HG03196 (cell line): ENCODE data around the gene SRSF3.
"Not testable (repeated sequence)": the region's sequence is repeated elsewhere in the genome, so short reads cannot be mapped to it uniquely, and the experiment has no call there.

Experiments
- ATAC-seq: cut with Tn5 transposase; IDR thresholded peaks from one replicate; pipeline ENCODE4 v1.9.1; 2021; ENCODE audit not compliant: unreplicated experiment

Gene SRSF3

DNA sequence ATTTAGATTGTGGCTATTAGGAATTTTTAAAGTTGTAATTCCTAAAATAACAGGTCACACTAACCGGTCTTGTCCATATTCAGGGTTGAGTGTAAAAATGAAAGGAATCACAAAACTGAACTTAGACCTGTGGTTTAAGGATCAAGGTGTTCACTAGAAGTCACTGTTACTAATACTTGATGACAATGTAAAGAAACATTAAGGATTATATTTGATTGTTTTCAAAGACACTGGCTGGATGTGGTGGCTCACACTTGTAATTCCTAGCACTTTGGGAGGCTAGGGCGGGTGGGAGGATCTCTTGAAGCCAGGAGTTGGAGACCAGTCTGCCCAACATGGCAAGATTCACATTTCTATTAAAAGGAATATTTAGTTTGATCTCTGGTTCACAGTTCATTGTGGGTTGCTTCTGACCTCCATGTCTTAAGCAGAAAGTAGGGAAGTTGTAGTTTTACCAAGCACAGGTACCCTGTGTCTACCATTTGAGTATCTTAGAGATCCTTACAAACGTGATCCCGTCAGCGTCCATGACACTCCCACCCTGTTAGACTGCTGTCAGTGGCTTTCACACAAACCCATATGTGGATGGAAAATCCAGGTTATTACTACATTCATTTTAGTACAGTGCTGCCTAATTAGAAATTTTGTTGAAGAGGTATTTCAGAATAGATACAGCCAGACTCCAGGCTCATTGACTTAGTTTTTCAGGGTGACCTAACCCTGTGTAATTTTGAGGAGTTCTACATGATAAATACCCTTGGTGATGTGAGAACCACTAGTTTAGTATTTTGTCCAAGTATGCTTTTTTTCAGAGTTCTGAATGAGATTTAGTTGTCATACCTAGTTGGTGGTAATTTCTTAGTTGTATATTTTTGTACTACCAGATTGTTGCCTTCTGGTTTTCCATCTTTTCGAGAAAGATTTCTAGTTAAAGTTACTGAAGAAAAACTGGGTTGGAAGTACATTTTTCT, 10.2 kb downstream of the SRSF3 start:
- no peak for ATAC-seq

DNA sequence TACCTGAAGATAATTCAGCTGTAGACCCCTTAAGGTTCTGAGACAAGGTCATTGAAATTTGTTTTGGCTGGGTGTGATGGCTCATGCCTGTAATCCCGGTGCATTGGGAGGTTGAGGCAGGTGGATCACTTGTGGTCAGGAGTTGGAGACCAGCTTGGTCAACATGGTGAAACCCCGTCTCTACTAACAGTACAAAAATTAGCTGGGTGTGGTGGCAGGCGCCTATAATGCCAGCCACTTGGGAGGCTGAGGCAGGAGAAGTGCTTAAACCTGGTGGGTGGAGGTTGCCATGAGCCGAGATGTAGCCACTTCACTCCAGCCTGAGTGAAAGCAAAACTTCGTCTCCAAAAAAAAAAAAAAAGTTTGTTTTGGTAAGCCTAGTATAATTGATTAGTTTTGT, 11.0 kb downstream of the SRSF3 start:
- no peak for ATAC-seq

DNA sequence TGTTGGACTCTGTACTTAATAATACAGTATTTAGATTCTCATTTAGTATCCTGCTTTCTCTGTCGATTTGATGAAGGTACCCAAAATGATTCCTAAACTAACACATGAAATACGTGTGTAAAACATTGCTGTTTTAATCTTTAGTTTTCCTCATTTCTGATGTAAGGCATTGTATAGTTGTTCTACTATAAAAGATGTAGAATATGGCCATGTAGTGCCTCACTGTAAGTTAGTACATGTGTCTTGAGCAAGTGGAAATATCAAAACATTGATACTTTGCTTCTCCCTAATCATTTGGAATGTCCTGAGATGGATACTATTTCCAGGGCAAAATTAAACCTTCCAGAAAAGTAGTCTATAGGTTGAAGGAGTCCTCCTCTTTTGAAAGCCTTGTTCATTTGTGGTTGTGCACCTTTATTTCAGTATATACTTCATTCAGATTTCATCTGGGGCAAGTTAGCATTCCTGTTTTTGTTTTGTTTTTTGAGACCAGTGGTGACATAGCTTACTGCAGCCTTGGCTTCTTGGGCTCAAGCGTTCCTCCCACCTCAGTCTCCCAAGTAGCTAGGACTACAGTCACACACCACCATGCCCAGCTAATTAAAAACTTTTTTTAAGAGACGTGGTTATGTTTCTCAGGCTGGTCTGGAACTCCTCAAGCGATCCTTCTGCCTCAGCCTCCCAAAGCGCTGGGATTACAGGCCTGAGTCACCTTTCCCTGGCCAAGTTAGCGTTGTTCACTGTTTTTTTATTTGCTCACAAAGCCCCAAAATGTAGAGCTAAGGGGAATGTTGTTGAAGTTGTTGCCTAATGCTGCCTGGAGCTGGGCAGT, 11.6 kb downstream of the SRSF3 start:
- ATAC-seq = no peak

DNA sequence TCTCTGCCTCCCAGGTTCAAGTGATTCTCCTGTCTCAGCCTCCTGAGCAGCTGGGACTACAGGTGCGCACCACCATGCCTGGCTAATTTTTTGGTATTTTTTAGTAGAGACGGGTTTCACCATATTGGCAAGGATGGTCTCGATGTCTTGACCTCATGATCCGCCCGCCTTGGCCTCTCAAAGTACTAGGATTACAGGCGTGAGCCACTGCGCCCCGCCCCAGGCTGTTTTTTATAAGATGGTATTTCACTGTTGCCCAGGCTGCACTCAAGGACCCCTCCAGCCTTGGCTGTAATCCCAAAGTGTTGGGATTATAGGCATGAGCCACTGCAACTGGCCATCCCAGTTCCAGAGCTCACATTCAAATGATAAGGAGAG, 13.1 kb downstream of the SRSF3 start:
- not testable (repeated sequence) for ATAC-seq

DNA sequence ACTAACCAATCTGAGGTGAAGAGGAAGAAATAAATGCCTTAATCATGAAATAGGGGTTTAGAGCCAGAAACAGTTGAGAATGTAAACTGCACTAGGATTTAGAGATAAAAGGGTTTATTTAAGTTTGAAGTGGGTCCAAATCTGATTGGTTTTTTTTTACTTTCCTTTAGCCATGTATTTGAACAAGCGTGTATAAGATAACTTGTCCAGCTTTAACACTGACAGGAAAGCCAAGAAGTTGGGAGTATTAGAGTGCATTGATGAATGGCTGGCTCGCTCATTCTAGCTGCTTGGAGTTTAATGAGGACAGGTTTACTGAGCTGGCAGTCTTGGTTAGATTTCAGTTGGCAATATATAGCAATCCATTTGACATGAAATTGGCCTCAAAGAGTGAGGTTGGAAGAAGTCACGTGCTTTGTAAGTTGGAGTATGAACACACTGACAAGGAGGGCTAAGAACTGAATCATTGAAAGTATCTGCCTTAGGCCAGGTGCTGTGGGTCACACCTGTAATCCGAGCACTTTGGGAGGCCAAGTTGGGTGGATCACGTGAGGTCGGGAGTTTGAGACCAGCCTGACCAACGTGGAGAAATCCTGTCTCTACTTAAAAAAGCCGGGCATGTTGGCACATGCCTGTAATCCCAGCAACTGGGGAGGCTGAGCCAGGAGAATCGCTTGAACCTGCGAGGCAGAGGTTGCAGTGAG, 13.7 kb downstream of the SRSF3 start:
- ATAC-seq = no peak

DNA sequence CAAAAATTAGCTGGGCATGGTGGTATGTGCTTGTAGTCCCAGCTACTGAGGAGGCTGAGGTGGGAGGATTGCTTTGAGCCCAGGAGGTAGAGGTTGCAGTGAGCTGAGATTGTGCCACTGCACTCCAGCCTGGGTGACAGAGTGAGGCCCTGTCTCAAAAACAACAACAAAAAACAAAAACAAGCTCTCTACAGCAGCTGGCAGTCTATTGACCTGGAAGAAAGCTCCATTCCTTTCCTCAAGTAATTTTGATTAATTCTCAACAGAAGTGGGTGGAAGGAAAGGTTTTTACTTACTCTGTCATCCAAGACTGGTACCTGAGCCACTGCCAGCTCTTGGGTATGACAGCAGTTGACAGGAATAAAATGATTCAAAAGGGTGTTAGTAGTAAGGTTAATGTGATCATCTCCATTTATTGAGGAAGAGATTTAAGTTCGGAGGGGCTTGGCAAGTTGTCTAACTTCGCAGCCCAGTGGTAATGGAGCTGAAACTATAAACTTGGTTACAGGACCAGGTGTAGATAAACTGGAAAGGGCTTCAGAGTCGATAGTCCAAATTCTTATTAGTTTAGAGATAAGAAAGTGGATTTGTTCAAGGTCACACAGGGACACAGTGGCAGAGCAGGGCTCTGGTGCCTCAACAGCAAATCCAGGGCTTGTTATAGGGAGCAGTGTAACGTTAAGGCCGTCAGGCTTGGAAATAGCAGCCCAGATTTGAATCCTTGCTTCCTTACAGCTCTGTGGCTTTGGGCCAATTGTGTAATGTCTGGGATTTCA, 14.8 kb downstream of the SRSF3 start:
- no peak for ATAC-seq

DNA sequence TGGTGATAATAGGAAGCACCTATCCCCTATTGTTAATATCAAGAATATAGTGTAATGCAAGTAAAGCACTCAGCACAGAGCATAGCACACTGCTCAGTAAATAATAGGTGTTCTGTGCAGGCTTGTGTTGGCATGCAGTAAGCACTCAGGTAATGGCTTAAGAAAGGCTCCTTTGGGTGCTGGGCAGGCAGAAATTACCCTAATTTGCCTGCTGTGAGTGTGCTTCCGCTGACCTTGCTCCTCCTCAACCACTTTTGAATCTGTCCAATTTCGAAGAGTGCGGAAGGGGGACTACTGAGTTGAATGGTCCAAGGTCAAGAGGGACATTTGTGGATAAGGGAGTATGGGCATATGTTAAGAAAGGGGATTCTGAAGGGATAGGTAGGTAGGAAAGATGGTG, 15.4 kb downstream of the SRSF3 start:
- no peak for ATAC-seq

DNA sequence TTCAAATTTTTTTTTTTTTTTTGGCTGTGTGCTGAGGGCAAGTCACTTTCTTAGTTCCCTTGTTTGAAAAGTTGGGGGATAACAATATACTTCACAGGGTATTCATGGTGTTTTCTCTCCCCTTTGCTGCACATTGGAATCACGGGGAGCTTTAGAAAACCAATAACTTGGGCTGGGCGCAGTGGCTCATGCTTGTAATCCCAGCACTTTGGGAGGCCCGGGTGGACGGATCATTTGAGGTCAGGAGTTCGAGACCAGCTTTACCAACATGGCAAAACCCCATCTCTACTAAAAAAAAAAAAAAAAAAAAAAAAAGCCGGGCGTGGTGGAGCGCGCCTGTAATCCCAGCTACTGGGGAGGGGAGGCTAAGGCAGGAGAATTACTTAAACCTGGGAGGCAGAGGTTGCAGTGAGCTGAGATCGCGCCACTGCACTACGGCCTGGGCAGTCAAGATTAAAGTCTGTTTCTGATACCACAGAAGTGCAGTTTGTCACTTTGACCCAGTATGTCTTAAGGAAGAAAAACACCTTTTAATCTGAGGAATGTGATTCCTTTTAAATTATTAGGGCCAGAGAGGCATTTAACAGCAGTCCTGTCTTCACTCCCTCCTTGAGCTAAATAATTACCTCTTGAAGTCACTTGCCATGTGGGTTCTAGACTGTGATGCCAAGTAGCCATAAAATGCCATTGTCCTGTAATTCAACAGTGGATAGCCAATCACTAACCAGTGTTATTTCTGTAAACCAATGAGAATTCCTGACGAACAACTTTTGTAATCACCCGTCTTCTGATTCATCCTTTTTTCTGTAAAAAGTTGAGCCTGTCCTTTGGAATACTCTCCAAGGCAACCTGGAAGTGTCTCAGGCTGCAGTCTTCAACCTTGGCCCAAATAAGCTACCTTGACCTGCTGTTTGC, 16.1 kb downstream of the SRSF3 start:
- no peak for ATAC-seq

DNA sequence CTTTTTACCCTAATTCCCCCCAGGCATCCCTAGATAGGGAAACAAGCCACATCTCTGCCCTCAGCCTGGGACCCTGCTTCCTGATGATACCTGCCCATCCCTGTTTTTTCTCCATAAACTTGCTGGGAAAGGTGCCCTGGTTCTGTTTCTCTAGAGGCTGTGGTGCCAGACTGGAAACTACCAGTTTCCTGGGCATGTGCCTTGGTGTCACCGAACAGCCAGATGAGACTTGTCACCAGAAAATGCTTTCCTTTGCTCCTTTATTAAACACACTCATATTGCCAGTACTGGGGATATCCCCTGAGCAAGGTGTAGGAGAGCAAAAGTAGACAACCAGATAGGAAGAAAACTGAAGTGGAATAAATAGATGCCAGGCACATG, 16.8 kb downstream of the SRSF3 start:
- ATAC-seq = no peak

DNA sequence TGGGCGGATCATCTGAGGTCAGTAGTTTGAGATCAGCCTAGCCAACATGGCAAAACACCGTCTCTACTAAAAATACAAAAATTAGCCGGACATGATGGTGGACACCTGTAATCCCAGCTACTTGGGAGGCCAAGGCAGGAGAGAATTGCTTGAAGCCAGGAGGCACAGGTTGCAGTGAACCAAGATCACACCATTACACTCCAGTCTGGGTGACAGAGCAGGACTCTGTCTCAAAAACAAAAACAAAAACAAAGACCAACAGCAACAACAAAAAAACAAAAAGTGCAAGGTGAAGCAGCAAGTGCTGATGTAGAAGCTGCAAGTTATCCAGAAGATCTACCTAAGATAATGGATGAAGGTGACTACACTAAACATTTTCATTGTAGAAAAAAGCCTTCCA, 17.5 kb downstream of the SRSF3 start:
- not testable (repeated sequence) for ATAC-seq

DNA sequence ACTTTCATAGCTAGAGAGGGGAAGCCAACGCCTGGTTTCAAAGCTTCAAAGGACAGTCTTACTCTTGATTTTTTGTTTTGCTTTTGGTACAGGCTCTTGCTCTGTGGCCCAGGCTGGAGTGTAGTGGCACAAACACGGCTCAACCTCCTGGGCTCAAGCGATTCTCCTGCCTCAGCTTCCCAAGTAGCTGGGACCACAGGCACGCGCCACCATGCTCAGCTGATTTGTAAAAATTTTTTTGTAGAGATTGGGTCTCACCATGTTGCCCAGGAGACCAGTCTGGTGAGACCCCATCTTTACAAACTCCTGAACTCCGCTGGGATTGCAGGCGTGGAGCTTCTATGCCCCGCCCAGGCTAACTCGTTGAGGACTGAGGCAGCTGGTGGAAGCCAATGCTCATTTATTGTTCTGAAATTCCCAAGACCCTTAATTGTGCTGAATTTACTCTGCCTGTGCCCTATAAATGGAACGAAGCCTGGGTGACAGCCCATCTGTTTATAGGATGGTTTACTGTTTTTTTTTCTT, 18.0 kb downstream of the SRSF3 start:
- ATAC-seq = no peak

DNA sequence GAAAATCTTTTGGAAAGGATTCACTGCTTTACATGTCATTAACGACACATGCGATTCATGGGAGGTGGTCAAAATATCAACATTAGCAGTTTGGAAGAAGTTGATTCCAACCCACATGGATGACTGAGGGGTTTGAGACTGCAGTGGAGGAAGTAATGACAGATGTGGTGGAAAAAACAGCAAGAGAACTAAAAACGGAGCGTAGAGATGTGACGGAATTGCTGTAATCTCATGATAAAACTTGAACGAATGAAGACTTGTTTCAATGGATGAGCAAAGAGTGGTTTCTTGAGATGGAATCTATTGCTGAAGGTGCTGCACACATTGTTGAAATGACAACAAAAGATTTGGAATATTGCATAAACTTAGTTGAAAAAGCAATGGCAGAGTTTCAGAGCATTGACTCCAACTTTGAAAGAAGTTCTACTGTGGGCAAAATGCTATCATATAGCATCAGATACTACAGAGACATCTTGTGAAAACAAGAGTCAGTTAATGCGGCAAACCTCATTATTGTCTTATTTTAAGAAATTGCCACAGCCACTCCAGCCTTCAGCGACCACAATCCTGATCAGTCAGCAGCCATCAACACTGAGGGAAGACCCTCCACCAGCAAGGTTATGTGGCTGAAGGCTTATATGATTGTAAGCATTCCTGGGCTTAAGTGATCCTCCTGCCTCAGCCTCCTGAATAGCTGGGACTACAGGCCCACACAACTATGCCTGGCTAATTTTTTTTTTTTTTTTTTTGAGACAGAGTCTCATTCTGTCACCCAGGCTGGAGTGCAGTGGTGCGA, 19.2 kb downstream of the SRSF3 start:
- no peak for ATAC-seq

DNA sequence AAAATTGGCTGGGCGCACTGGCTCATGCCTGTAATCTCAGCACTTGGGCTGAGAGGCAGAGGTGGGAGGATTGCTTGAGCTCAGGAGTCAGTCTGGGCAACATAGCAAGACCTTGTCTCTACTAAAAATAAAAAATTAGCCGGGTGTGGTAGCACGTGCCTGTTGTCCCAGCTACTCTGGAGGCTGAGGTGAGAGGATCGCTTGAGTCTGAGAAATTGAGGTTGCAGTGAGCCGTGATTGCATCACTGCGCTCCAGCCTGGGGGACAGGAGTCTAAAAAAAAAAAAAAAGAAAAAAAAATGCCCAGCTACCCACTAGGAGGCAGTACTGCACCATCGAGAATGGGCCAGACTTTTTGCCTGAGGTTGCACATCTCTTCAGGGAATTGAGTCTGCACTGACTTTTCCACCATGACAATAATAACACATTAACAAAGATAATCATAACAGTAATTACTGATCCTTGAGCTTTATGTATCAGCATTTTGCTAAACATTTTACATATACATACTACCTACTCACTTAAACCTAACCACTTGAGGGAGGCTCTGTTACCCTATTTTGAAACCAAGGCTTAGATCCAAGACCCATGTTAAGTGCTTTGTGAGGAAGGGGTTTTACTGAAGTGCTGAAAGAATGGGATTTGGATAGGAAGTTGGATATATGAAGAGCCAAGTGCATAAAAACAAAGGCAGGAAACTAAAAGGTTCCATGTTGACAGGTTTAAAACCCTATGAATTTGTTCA, 21.0 kb downstream of the SRSF3 start:
- no peak for ATAC-seq

DNA sequence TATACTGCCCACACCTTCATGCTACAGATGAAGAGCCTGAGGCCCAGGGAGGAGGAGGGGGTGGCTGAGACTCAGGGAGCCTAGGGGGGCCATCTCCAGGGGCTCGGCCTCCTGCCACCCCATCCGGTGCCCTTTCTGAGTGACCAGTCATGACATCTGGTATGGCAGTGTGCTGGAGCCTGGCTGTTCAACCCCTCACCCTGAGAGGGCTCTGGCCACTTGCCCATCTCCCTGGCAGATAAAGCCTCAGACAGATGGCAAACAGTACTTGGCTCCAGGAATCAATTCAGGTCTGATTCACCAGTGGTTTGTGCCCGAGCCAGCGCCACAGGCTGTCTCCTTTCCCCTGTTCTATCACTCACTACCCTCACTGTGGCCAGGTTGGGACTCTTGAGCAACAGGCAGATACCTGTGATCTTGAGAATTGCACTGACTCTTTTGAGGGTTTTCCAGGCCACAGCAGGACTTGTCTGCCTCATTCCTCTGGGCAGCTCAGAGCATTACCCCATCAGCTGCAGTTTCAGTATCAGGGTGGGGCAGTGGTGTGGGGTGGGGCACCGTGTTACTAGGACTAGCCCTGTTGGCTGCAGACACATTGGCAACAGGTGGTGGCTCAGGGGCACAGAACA, 22.8 kb downstream of the SRSF3 start:
- ATAC-seq = no peak

DNA sequence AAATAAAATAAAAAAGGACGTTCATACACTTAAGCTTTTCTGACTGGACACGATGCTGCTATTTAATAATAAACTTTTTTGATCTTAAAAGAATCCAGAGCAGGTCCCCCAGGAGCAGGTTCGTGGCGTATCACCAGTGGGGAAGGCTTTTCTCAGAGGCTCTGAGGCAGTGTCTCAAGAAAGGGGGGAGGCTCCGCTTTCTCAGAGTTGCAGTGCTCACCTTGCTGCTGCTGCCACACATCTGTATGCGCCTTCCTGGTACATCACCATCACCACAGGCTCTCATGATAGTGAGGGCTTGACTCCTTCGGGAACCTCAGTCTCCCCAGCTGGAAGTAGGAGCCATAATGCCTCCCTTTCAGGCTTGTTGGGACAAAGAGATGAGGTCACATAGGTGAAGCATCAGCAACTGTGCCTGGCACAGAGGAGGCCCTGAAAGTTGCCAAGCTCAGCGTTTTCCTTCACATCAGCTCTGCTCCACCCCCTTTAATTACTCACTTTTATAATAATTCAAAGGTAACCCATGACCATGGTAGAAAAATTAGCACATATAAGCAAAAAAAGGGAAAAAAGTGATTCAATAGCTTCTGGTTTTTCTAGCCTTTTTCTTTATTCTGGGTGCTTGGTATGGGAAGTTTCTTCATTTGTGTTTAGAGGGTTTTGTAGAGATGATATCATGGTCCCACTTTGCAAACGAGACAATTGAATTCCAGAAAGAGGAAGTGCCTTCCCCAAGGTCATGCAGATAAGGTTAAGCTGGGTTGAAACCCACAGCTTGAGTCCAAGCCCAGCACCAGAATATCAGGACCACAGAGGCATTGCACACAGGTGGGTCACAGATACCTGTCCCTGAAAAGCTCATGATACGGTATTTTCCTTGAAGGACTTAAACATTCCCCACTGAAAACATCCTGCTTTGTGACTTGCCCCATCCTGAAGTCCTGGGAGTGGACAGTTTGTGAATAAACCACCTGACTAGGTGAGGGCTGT, 24.5 kb downstream of the SRSF3 start:
- no peak for ATAC-seq

DNA sequence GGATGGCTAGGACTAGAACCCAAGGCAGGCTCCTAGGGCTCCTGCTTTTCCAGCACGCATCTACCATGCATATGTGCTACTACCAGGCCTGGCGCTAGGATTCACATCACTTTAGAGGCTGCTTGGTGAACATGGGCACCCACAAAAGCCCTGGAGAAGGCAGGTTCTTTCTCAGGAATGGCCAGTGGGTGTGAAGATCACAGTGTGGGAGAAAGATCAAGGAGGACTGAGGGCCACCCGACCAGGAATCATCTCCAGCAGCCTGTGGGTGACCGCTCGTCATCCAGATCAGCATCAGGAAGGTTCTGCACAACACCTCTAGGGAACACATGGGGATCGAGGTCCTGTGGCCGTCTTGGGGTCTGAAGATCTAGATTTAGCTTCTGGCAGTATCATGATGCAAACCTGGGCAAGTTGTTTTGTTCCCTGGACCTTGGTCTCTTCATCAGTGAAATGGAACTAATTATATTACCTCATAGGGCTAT, 27.3 kb downstream of the SRSF3 start:
- ATAC-seq = no peak
